SK-N-MC (cell line): Measurements from ENCODE around the gene SGMS2.
A peak's percentile ranks its signal among the peaks of the same experiment; 100 is the strongest.

ENCODE experiments used
- DNase-seq: peaks from one replicate; pipeline ENCODE4 v3.0.0-alpha.2; 2011; ENCODE audit warnings: low read depth, low spot score
- H3K27ac ChIP-seq: fragments of 200-600 bp; sonication (generic); 2 replicates; pipeline ENCODE4 v1.5.1; 2016; ENCODE audit warnings: mixed run types
- H3K36me3 ChIP-seq: fragments of 200-600 bp; sonication (generic); 2 replicates; pipeline ENCODE4 v1.6.1; 2017; ENCODE audit warnings: antibody characterized with exemption, low read length, mixed read lengths; ENCODE audit not compliant: insufficient read depth
- H3K4me3 ChIP-seq: fragments of 200-600 bp; sonication (generic); 2 replicates; pipeline ENCODE4 v1.5.1; 2016
- H3K9ac ChIP-seq: fragments of 200-600 bp; sonication (generic); 2 replicates; pipeline ENCODE4 v1.8.0; 2017; ENCODE audit warnings: mixed run types, mixed read lengths; ENCODE audit not compliant: insufficient read length
- H3K9me3 ChIP-seq: fragments of 200-600 bp; sonication (generic); 2 replicates; pipeline ENCODE4 v1.6.1; 2017; ENCODE audit warnings: low read depth, mild to moderate bottlenecking, antibody characterized with exemption, low read length, moderate library complexity, mixed read lengths
- EZH2 ChIP-seq: fragments of 200-600 bp; sonication (generic); IDR thresholded peaks from one replicate; pipeline ENCODE4 v1.6.1; 2017; ENCODE audit warnings: antibody characterized with exemption
- FOXP2 ChIP-seq: optimal IDR thresholded peaks from 2 replicates; pipeline ENCODE3; 2011; ENCODE audit warnings: mild to moderate bottlenecking, moderate library complexity; ENCODE audit not compliant: insufficient read depth; ENCODE audit errors: extremely low read length, control extremely low read depth
- POLR2AphosphoS5 ChIP-seq: IDR thresholded peaks from 2 replicates; pipeline ENCODE4 v1.6.1; 2012; ENCODE audit warnings: mild to moderate bottlenecking, low read depth, low read length, borderline replicate concordance

SGMS2 gene

DNA sequence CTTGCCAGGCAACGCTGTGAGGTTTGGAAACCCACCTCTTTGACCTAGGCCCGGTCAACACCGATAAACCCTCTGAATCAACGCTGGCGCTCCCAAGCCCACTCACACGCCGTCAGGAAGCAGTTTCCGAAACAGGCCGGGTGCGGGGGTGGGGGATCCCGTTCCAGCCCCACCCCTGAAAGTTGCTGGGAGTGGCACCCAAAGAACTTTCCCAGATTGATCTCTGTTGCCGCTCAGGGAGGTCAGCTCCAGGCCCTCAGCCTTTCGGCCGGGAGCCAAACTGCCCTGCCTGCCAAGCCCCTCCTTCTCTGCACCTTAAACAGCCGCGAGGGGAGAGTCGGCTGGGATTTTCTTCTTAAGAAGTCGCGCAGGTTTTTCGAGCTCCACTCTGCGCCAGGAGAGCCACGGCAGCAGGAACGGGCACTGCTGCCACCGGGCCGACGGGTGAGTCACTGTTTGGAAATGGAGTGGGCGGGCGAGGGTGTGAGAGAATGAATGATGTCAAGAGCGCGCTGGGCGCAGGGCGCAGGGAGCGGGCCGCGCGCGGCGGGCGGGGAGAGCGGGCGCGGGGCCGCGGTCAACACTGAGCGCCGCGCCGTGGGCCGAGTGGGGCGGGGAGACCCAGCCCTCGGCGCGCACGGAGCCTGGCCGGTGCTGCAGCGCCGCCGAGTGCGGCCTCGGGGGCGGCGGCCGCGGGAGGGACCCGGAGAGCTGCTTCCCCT lies at the start of gene SGMS2:
TSS of gene SGMS2 (plus strand) at position 583 of the 722 bp plus-strand sequence. CDS start 70,622 bp downstream, outside the sequence.
- peak within 1 kb of the TSS; percentile 82 for H3K4me3 ChIP-seq
- no peaks in the 10 kb centered on the region for H3K9me3 ChIP-seq
- H3K9ac ChIP-seq, result peak within 1 kb of the TSS; percentile 46
- TF ChIP-seq EZH2 (no peak), FOXP2 (no peak), POLR2AphosphoS5 (no peak)
- no peak within 1 kb of the TSS for H3K27ac ChIP-seq
- no peaks in the 10 kb centered on the region for H3K36me3 ChIP-seq
- no peak for DNase-seq

- Histone ChIP-seq H3K9me3 (peaks cover 10% of the 10 kb centered on the region; the same call in 1 of the 2 replicates), H3K27ac (no peak overlapping the region), H3K4me3 (no peak overlapping the region), H3K9ac (no peak overlapping the region), H3K36me3 (no peaks in the 10 kb centered on the region)
- no peak for TF ChIP-seq EZH2
- no peak for TF ChIP-seq POLR2AphosphoS5
- no peak for TF ChIP-seq FOXP2
- DNase-seq, result no peak
Measured at GRCh38 chr4:107777890-107778289, 46.8 kb upstream of the SGMS2 start.

DNA sequence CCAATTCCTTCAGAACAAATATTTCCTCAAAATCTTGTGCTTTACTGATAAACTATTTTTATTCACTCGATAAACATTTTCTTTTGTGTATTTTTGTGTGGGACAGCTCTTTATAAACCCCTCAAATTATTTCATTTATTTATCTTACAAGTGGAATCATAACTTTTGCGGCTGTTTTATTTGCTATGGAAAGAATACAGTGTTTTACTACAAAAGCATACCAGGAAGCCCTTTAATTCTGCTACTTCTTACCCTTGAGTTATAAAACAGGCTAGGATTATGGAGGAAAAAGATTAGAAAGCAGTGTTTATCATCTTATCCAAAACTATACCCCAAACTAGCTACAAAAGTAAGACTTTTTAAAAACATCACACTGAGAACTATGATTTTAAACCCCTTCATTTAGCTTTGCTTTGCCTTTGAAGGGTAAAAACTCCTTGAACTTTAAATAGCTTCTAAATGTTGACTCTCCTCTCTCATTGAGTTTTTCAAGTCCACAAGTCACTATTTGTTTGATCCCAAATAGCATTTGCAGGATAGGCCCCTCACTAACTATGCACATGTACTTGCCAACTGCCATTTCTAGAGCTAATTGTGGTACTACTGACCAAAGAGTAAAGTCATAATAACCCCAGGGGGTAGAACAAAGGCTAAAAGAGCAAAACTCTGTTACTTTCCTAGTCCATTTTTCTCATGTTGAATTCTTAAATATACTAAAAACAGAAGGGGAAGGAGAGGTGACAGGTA lies 45.8 kb upstream of the SGMS2 start:
- Histone ChIP-seq H3K9ac (no peak overlapping the region), H3K27ac (no peak overlapping the region), H3K4me3 (no peak overlapping the region), H3K9me3 (peaks cover 10% of the 10 kb centered on the region; the same call in 1 of the 2 replicates), H3K36me3 (no peaks in the 10 kb centered on the region)
- no peak for DNase-seq
- TF ChIP-seq EZH2, result no peak
- TF ChIP-seq POLR2AphosphoS5, result no peak
- no peak for TF ChIP-seq FOXP2

- Histone ChIP-seq H3K9ac (no peak overlapping the region), H3K4me3 (no peak overlapping the region), H3K27ac (no peak overlapping the region), H3K9me3 (peaks cover 10% of the 10 kb centered on the region; the same call in 1 of the 2 replicates), H3K36me3 (no peaks in the 10 kb centered on the region)
- DNase-seq, result no peak
- TF ChIP-seq EZH2, result no peak
- TF ChIP-seq FOXP2, result no peak
Measured at GRCh38 chr4:107780665-107781064, 44.1 kb upstream of the SGMS2 start.

GRCh38 chr4:107791902-107792301 lies 32.8 kb upstream of the SGMS2 start:
- Histone ChIP-seq H3K9me3 (no peaks in the 10 kb centered on the region), H3K27ac (no peak overlapping the region), H3K36me3 (no peaks in the 10 kb centered on the region), H3K9ac (no peak overlapping the region), H3K4me3 (no peak overlapping the region)
- TF ChIP-seq FOXP2, result no peak
- no peak for TF ChIP-seq EZH2
- TF ChIP-seq POLR2AphosphoS5, result no peak
- no peak for DNase-seq

GRCh38 chr4:107792711-107793110 lies 32.0 kb upstream of the SGMS2 start:
- DNase-seq, result no peak
- H3K36me3 ChIP-seq, result no peaks in the 10 kb centered on the region
- H3K27ac ChIP-seq, result no peak overlapping the region
- H3K9me3 ChIP-seq, result no peaks in the 10 kb centered on the region
- TF ChIP-seq FOXP2 (no peak), POLR2AphosphoS5 (no peak), EZH2 (no peak)
- no peak overlapping the region for H3K4me3 ChIP-seq
- no peak overlapping the region for H3K9ac ChIP-seq

- no peak for TF ChIP-seq EZH2
- TF ChIP-seq POLR2AphosphoS5, result no peak
- no peak for TF ChIP-seq FOXP2
- Histone ChIP-seq H3K9me3 (no peaks in the 10 kb centered on the region), H3K9ac (no peak overlapping the region), H3K27ac (no peak overlapping the region), H3K4me3 (no peak overlapping the region), H3K36me3 (no peaks in the 10 kb centered on the region)
- DNase-seq, result no peak
Measured at GRCh38 chr4:107793996-107794395, 30.7 kb upstream of the SGMS2 start.

DNA sequence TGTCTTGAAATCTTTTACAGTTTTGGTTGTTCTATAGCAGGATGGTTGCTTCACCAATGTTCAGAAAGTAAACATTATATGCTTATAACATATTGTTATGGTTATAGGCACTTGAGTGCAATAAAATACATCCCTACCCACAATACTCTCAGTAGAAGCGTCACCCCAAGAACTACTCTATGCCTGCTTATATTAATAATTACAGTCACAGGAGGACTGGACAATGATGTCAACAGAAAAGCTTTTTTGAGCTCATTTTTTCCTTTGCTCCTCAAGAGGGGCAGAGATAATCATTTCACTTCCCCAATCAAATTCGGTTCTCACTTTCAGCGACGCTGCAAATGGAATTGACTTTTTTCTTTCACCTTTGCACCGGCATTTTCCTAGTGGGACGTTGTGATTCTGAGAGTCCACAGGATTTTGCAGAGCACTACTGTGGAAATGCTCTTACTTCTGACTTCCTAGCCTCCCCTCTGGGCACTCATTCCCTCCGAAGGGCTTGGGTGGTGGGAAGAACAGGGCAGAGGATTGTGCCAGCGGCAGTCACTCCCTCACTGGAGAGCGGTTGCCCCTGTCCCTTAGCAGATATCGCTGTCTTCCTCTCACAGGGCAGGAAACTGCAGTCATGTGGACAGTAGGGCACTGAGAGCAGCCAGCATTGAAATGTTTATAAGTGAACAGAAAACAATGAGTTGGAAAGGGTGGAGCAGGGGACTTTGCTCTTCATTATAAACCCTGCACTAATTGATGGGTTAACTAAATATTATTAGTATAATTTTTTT lies 24.9 kb upstream of the SGMS2 start:
- Histone ChIP-seq H3K9me3 (no peaks in the 10 kb centered on the region), H3K36me3 (no peaks in the 10 kb centered on the region), H3K9ac (no peak overlapping the region), H3K27ac (no peak overlapping the region), H3K4me3 (no peak overlapping the region)
- TF ChIP-seq EZH2, result no peak
- TF ChIP-seq POLR2AphosphoS5, result no peak
- TF ChIP-seq FOXP2, result no peak
- no peak for DNase-seq
